ENCODE data around the gene ZNF185. TPM values are rescaled to one million over a fixed set of nuclear protein-coding genes. Genes with fewer than 3 reads are reported as not detected.
A peak's percentile ranks its signal among the peaks of the same experiment; 100 is the strongest.

ZNF185 gene
- total RNA-seq, 1 experiment from 2014 or later, result 42.8 TPM

- TF ChIP-seq CTCF (conservative IDR thresholded peaks at IDR 0.05) (no peak), EZH2 (IDR thresholded peaks at IDR 0.05; ENCODE audit: low read depth) (no peak)
- peaks cover 7% of the 10 kb centered on the region; the same call in 1 of the 2 replicates for H4K20me1 ChIP-seq (ENCODE audit: insufficient read depth)
- no peaks in the 10 kb centered on the region for H3K9me2 ChIP-seq (ENCODE audit: insufficient read depth)
- peaks cover 49% of the 10 kb centered on the region for H3K36me3 ChIP-seq (ENCODE audit: low read depth)
- H3K4me2 ChIP-seq, result peak overlapping the region; percentile 12; the same call in 1 of the 2 replicates
- 0 out of 2 replicates have a peak overlapping the region, but pooled peaks have one; percentile 1 for H3K27ac ChIP-seq
- no peaks in the 10 kb centered on the region for H3K27me3 ChIP-seq (ENCODE audit: insufficient read depth, low read depth)
- CTCF ChIA-PET, result no interaction called here
- DNase-seq, result peak; percentile 38 to 90
- H3K4me3 ChIP-seq, result no peak overlapping the region
- peaks cover 16% of the 10 kb centered on the region; the same call in 1 of the 2 replicates for H3F3A ChIP-seq (ENCODE audit: insufficient read depth, low read depth)
- intact Hi-C loops (cut with micrococcal nuclease; ENCODE audit: unreplicated experiment), result loop anchor here (2.0 kb wide), 1 partner anchor 34 kb away; no protein-coding TSS in a partner anchor
- no peaks in the 10 kb centered on the region for H3K79me2 ChIP-seq (ENCODE audit: low read depth)
- H2AFZ ChIP-seq, result no peak overlapping the region
- H3K9me3 ChIP-seq (ENCODE audit: insufficient read depth, low read depth), result no peaks in the 10 kb centered on the region
- peaks cover 18% of the 10 kb centered on the region for H3K4me1 ChIP-seq (replicated peaks; ENCODE audit: insufficient read depth)
- no TSS peak for BruUV-seq (replicated peaks)
- POLR2A ChIA-PET (ENCODE audit: unreplicated experiment), result no interaction called here
Measured at GRCh38 chrX:152861116-152861515, 36.8 kb upstream of the ZNF185 start.

- no peak overlapping the region for H3K27ac ChIP-seq
- no TSS peak for BruUV-seq (replicated peaks)
- H3K79me2 ChIP-seq (ENCODE audit: low read depth), result no peaks in the 10 kb centered on the region
- peaks cover 18% of the 10 kb centered on the region for H3K4me1 ChIP-seq (replicated peaks; ENCODE audit: insufficient read depth)
- H3K27me3 ChIP-seq (ENCODE audit: insufficient read depth, low read depth), result no peaks in the 10 kb centered on the region
- H3K9me2 ChIP-seq (ENCODE audit: insufficient read depth), result no peaks in the 10 kb centered on the region
- H4K20me1 ChIP-seq (ENCODE audit: insufficient read depth), result peaks cover 7% of the 10 kb centered on the region; the same call in 1 of the 2 replicates
- DNase-seq, result no peak
- no peak overlapping the region for H3K4me2 ChIP-seq
- intact Hi-C loops (cut with micrococcal nuclease; ENCODE audit: unreplicated experiment), result loop anchor here (2.0 kb wide), 1 partner anchor 33 kb away; no protein-coding TSS in a partner anchor
- no peaks in the 10 kb centered on the region for H3K9me3 ChIP-seq (ENCODE audit: insufficient read depth, low read depth)
- no peak overlapping the region for H3K4me3 ChIP-seq
- TF ChIP-seq CTCF (conservative IDR thresholded peaks at IDR 0.05), result no peak
- TF ChIP-seq EZH2 (IDR thresholded peaks at IDR 0.05; ENCODE audit: low read depth), result no peak
- H2AFZ ChIP-seq, result no peak overlapping the region
- H3F3A ChIP-seq (ENCODE audit: insufficient read depth, low read depth), result peaks cover 16% of the 10 kb centered on the region; the same call in 1 of the 2 replicates
- peaks cover 52% of the 10 kb centered on the region for H3K36me3 ChIP-seq (ENCODE audit: low read depth)
- ChIA-PET CTCF (no interaction called here), POLR2A (ENCODE audit: unreplicated experiment) (no interaction called here)
Measured at GRCh38 chrX:152861826-152862225, 36.0 kb upstream of the ZNF185 start.

- Histone ChIP-seq H3K4me2 (no peak overlapping the region), H3K79me2 (ENCODE audit: low read depth) (no peaks in the 10 kb centered on the region), H3K4me1 (replicated peaks; ENCODE audit: insufficient read depth) (peaks cover 12% of the 10 kb centered on the region), H3F3A (ENCODE audit: insufficient read depth, low read depth) (peaks cover 9% of the 10 kb centered on the region; the same call in 1 of the 2 replicates), H3K27ac (no peak overlapping the region), H3K4me3 (no peak overlapping the region), H4K20me1 (ENCODE audit: insufficient read depth) (0 out of 2 replicates have a peak, but pooled peaks cover 4% of the 10 kb centered on the region), H3K9me2 (ENCODE audit: insufficient read depth) (no peaks in the 10 kb centered on the region), H2AFZ (no peak overlapping the region), H3K36me3 (ENCODE audit: low read depth) (peaks cover 53% of the 10 kb centered on the region), H3K9me3 (ENCODE audit: insufficient read depth, low read depth) (no peaks in the 10 kb centered on the region), H3K27me3 (ENCODE audit: insufficient read depth, low read depth) (no peaks in the 10 kb centered on the region)
- TF ChIP-seq CTCF (conservative IDR thresholded peaks at IDR 0.05) (no peak), EZH2 (IDR thresholded peaks at IDR 0.05; ENCODE audit: low read depth) (no peak)
- DNase-seq, result no peak
- intact Hi-C loops (cut with micrococcal nuclease; ENCODE audit: unreplicated experiment), result no loop called here
- ChIA-PET CTCF (no interaction called here), POLR2A (ENCODE audit: unreplicated experiment) (interaction anchor here (0.6 kb wide), 1 partner anchor 734 kb away, joined by 13 read pairs; no protein-coding TSS in a partner anchor)
- BruUV-seq (replicated peaks), result no TSS peak
Measured at GRCh38 chrX:152865232-152865920, 32.5 kb upstream of the ZNF185 start.

Measured in PC-9 (cell line).